Kidney (tissue), 14 donors: ENCODE measurements around the gene NEURL4. TPM values are rescaled to one million over a fixed set of nuclear protein-coding genes. Genes with fewer than 3 reads are reported as not detected.
A peak's percentile ranks its signal among the peaks of the same experiment; 100 is the strongest.

Source experiments
- DNase-seq, 5 donors: peaks; one replicate each; pipeline ENCODE4 v3.0.0-alpha.2; 2013 to 2020
- FAIRE-seq: peaks from 2 replicates; lab custom pipeline; 2012; peaks lifted over from hg19 to GRCh38; lab: Jason Lieb, UNC
- H3K27ac ChIP-seq, 2 donors: one replicate each; pipeline ENCODE4 v1.7.0; 2013; ENCODE audit warnings: low read depth in 2 of 2, low read length in 2 of 2, inconsistent platforms in 1 of 2
- H3K27me3 ChIP-seq: one replicate; pipeline ENCODE4 v1.7.1; 2013; ENCODE audit warnings: low read length, inconsistent platforms; ENCODE audit not compliant: control insufficient read depth, insufficient read depth
- H3K36me3 ChIP-seq, 3 donors: one replicate each; pipeline versions ENCODE4 v1.7.0 to v1.7.1; 2013; ENCODE audit warnings: low read length in 3 of 3, control low read depth in 1 of 3, inconsistent platforms in 1 of 3; ENCODE audit not compliant: insufficient read depth in 3 of 3, control insufficient read depth in 2 of 3
- H3K4me1 ChIP-seq, 3 donors: one replicate each; pipeline versions ENCODE4 v1.7.0 to v1.7.1; 2013; ENCODE audit warnings: low read length in 3 of 3, inconsistent platforms in 1 of 3, low read depth in 1 of 3; ENCODE audit not compliant: control insufficient read depth in 2 of 3, insufficient read depth in 2 of 3
- H3K4me3 ChIP-seq, 3 donors: one replicate each; pipeline versions ENCODE4 v1.7.0 to v1.8.1; 2013; ENCODE audit warnings: low read length in 3 of 3, control low read depth in 1 of 3, inconsistent platforms in 1 of 3
- H3K9ac ChIP-seq, 3 donors: one replicate each; pipeline versions ENCODE4 v1.7.0 to v1.7.1; 2013; ENCODE audit warnings: low read length in 3 of 3, control low read depth in 1 of 3, inconsistent platforms in 1 of 3
- H3K9me3 ChIP-seq, 3 donors: one replicate each; pipeline versions ENCODE4 v1.7.0 to v1.7.1; 2013; ENCODE audit warnings: low read length in 3 of 3, control low read depth in 1 of 3, inconsistent platforms in 1 of 3; ENCODE audit not compliant: control insufficient read depth in 2 of 3, insufficient read depth in 1 of 3
- intact Hi-C: fragments of 100-400 bp; cut with DNase I; formaldehyde crosslinking; loops from one replicate; pipeline ENCODE4 v1.11.1; 2022
- polyA plus RNA-seq: library from polyadenylated mRNA; stranded (reverse); fragments of 350-450 nt; fragmentation: Illumina TruSeq; extraction: RNeasy Lipid Tissue Mini Kit (QIAGEN cat#74804); gene quantifications from one replicate; pipeline ENCODE4 v1.2.3, GENCODE V29; 2014; ENCODE audit warnings: low read depth, low replicate concordance; ENCODE audit not compliant: insufficient read depth
- total RNA-seq: library from RNA; stranded (reverse); fragmentation: NEBNext Ultra II Directional; extraction: Animal tissue kit (Norgen Biotek cat#: 25700); gene quantifications from one replicate; pipeline ENCODE4 v1.2.1, GENCODE V29; 2021
- TF ChIP-seq, protein P1 (sequence below): IDR thresholded peaks from 3 replicates; pipeline ENCODE4 v1.5.1; 2012; ENCODE audit warnings: mild to moderate bottlenecking, moderate library complexity, borderline replicate concordance; ENCODE audit not compliant: insufficient read depth; ENCODE audit errors: extremely low read depth
- donor health status: control.
- donor health status: control.
- donor health status: control.
- donor health status: control.
- donor health status: control.
- donor health status: DM: yes; HTN: yes; CAD: no.
- donor health status: Normal renal cell carcinoma (clear cell type).

The NEURL4 gene
- total and polyA plus RNA-seq, 2 donors from 2014 or later, result 21.2 to 44.7 TPM

DNA sequence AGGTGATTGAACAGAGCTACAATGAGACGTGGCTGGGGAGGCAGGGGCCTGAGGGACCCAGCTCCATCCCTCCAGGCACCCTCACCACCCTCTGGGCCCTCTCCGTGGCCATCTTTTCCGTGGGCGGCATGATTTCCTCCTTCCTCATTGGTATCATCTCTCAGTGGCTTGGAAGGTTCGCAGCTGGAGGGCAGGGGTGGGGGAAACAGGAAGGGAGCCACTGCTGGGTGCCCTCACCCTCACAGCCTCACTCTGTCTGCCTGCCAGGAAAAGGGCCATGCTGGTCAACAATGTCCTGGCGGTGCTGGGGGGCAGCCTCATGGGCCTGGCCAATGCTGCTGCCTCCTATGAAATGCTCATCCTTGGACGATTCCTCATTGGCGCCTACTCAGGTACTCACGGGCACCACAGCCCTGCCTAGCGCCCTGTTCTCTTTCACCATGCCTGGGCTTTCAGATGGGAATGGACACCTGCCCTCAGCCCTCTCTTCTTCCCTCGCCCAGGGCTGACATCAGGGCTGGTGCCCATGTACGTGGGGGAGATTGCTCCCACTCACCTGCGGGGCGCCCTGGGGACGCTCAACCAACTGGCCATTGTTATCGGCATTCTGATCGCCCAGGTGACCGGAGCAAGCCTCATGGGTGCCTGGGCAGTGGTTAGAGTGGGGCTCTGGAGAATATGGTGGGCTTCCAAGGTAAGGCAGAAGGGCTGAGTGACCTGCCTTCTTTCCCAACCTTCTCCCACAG lies 45.5 kb downstream of the NEURL4 start:
- intact Hi-C loops, result no loop called here
- TF ChIP-seq, protein P1, sequence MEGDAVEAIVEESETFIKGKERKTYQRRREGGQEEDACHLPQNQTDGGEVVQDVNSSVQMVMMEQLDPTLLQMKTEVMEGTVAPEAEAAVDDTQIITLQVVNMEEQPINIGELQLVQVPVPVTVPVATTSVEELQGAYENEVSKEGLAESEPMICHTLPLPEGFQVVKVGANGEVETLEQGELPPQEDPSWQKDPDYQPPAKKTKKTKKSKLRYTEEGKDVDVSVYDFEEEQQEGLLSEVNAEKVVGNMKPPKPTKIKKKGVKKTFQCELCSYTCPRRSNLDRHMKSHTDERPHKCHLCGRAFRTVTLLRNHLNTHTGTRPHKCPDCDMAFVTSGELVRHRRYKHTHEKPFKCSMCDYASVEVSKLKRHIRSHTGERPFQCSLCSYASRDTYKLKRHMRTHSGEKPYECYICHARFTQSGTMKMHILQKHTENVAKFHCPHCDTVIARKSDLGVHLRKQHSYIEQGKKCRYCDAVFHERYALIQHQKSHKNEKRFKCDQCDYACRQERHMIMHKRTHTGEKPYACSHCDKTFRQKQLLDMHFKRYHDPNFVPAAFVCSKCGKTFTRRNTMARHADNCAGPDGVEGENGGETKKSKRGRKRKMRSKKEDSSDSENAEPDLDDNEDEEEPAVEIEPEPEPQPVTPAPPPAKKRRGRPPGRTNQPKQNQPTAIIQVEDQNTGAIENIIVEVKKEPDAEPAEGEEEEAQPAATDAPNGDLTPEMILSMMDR, result no peak
- no peaks in the 10 kb centered on the region for H3K27me3 ChIP-seq
- no peak overlapping the region for H3K4me3 ChIP-seq
- H3K36me3 ChIP-seq, result no peaks in the 10 kb centered on the region
- H3K9ac ChIP-seq, result no peak overlapping the region
- no peak for FAIRE-seq
- no peak overlapping the region for H3K27ac ChIP-seq
- no peaks in the 10 kb centered on the region for H3K9me3 ChIP-seq
- no peak for DNase-seq
- H3K4me1 ChIP-seq, result peaks cover 0 to 14% (median 0%) of the 10 kb centered on the region in 3 donors

DNA sequence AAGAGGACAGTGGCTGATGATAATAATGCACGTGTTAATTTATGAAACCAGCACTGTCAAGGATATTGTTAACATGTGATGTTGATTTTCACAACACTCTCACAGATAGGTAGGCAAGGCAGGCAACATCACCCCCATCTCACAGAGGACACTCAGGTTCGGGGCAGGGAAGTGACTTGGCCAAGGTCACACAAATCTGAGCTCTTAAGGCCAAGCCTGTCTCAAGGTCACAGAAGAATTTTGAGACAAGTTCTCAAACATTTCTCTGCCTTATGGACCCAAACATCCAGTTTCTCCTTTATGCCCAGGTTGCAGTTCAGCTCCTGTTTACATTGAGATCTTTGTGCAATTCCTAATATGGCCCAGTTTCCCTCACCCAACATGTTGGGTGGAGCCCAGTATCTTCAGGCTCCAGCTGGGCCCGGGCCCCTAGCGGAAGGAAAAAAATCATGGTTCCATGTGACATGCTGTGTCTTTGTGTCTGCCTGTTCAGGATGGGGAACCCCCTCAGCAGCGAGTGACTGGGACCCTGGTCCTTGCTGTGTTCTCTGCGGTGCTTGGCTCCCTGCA lies 46.3 kb downstream of the NEURL4 start:
- Histone ChIP-seq H3K9me3 (no peaks in the 10 kb centered on the region), H3K4me1 (peaks cover 0 to 14% (median 0%) of the 10 kb centered on the region in 3 donors), H3K27ac (no peak overlapping the region), H3K4me3 (peak overlapping the region in 1 of 3 donors; percentile 46), H3K36me3 (no peaks in the 10 kb centered on the region), H3K9ac (peak overlapping the region in 1 of 3 donors; percentile 46), H3K27me3 (no peaks in the 10 kb centered on the region)
- no peak for FAIRE-seq
- intact Hi-C loops, result no loop called here
- TF ChIP-seq, protein P1, result no peak
- DNase-seq, result no peak

DNA sequence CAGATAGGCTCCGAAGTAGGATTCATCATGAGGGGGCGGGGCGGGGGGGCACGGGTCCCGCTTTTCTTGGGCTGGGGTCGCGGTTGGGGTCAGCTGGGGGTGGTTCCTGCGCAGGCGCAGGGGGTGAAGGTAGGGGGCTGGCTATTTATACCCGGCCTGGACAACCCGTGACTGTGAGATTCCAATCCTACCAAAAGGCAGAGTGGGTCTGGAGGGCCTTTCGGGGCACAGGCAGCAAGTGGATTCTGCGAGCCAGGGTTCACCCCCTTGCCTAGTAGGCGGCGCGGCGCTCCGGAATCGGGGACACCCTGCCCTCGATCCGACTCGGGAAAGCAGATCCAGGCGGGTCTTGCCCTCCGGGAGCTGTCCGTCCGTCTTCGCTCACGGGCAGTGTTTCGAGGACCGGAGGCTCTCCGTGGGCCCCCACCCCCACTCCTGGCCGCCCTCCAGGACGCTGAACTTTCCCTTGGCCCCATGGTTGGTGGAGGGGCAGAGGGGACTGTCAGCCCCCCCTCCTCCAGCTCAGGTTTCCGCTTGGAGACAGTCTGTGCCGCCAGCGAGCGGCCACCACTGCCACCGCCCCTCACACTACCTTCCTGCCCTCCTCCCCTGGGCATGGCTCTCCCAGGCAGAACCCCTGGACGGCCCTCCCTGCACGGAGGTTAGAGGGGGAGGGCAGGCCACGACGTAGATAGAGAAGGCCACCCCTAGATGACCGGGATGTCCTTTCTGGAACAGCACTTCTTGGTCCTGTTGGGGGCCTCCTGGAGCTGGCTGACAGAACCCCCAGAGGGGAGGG lies 47.0 kb downstream of the NEURL4 start:
- intact Hi-C loops, result no loop called here
- FAIRE-seq, result no peak
- H3K9me3 ChIP-seq, result no peaks in the 10 kb centered on the region
- H3K27ac ChIP-seq, result no peak overlapping the region
- H3K9ac ChIP-seq, result peak overlapping the region in 2 of 3 donors; percentile 24 to 46
- H3K27me3 ChIP-seq, result no peaks in the 10 kb centered on the region
- TF ChIP-seq, protein P1, result no peak
- no peaks in the 10 kb centered on the region for H3K36me3 ChIP-seq
- H3K4me1 ChIP-seq, result peaks cover 0 to 14% (median 0%) of the 10 kb centered on the region in 3 donors
- peak; percentile 59 to 87 (median 77) for DNase-seq
- H3K4me3 ChIP-seq, result peak overlapping the region in 2 of 3 donors; percentile 30 to 46
